GM21786 (cell line): Measurements from ENCODE around the gene ATP7B.

ENCODE experiments used
- ATAC-seq: cut with Tn5 transposase; IDR thresholded peaks from one replicate; pipeline ENCODE4 v1.9.1; 2021; ENCODE audit not compliant: unreplicated experiment

ATP7B gene

DNA sequence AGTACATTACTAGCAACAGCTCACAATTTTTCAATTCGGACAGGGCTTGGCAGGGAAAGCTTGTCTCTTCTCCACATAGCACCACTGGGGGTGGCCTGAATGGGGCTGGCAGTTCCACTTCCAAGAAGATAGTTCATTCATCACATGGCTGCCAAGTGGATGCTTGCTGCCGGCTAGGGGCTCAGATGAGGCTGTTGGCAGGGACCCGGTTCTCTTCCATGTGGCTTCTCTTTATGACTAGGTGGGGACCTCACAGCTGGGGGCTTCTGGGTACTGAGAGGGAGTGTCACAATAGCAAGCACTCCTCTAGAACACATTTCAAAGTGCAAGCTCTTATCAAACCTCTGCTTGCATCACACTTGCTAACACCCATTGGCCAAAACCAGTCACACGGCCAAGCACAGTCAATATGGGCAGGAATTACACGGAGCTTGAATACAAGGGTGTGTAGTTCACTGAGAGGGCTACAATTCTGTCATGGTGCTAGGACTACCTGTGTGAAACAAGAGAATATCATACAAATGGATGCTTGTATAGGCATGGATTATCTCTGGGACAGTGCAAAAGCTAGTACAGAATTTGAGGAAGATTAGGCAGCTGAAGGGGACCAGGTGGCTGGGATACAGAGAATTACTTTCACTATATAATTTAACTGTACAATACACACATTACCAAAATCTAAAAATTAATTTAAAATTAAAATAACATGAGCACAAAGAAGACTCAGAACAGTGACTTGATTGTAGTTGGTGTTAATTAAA is 32.3 kb downstream of the ATP7B start:
- no peak for ATAC-seq

DNA sequence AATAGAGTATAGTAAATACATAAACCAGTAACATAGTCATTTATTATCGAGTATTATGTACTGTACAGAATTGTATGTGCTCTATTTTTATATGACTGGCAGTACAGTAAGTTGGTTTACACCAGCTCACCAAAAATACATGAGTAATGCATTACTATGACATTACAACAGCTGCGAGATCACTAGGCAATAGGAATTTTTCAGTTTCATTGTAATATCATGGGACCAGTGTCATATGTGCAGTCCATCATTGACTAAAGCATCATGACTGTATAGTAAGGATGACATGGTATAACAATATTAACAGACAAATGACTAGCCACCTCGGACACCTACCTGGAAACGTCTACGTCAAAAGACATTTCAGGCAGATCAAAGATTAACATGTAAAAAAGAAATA is 33.6 kb downstream of the ATP7B start:
- ATAC-seq, result no peak

- no peak for ATAC-seq
Observed at GRCh38 chr13:51976890-51977289, 34.4 kb downstream of the ATP7B start.

DNA sequence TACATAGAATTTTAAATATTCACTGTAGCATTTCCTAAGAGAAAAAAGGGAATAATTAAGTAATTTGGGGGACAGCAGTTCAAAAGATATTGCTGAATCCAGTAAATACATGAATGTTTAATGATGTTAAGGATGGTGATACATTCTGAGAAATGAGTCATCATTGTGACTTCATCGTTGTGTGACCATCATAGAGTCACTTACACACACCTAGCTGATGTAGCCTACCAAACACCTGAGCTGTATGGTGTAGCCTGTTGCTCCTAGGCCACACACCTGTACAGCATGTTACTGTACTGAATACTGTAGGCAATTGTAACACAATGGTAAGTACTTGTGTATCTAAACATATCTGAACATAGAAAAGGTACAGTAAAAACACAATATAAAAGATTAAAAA is 34.8 kb downstream of the ATP7B start:
- ATAC-seq, result no peak

DNA sequence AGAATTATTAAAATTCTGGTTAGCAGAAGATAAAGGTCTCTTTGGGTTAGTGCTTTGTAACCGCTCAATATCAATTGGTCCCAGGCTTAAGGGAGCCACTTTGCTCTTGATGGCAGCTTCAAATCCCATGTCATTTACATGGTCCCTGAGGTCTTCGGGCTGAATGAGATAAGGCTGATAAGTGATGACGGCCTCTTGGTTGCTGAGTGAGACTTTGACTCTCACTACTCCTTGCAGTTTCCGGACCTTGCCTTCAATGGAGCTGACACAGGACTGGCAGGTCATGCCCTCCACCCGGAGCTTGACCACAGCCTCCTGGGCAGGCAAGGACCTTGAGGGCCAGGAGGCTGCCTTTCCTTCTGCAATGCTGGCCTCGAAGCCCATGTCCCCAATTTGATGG is 36.8 kb downstream of the ATP7B start:
- no peak for ATAC-seq

GRCh38 chr13:51971520-51972426 is 39.5 kb downstream of the ATP7B start:
- ATAC-seq, result no peak

DNA sequence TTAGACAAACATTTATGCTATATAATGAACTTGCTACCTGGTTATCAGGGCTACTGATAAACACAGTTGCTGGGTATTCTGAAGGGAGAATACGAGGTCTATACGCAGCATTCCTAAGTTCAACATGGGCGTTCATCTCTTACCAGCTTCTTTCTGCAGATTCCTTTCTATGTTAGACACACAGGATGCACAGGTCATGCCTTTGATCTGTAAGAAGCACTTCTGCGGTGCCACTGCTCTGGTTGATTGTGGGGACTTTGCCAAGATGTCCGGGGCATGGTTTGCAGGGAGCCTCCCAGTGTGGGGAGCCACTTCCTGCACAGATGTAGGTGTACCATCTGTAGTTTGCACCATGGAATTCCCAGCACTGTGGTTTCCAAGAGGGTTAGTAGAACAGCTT is 40.9 kb downstream of the ATP7B start:
- ATAC-seq, result no peak

- ATAC-seq, result no peak
Observed at GRCh38 chr13:51967482-51968446, 43.5 kb downstream of the ATP7B start.

- no peak for ATAC-seq
Observed at GRCh38 chr13:51966186-51966585, 45.1 kb downstream of the ATP7B start.

DNA sequence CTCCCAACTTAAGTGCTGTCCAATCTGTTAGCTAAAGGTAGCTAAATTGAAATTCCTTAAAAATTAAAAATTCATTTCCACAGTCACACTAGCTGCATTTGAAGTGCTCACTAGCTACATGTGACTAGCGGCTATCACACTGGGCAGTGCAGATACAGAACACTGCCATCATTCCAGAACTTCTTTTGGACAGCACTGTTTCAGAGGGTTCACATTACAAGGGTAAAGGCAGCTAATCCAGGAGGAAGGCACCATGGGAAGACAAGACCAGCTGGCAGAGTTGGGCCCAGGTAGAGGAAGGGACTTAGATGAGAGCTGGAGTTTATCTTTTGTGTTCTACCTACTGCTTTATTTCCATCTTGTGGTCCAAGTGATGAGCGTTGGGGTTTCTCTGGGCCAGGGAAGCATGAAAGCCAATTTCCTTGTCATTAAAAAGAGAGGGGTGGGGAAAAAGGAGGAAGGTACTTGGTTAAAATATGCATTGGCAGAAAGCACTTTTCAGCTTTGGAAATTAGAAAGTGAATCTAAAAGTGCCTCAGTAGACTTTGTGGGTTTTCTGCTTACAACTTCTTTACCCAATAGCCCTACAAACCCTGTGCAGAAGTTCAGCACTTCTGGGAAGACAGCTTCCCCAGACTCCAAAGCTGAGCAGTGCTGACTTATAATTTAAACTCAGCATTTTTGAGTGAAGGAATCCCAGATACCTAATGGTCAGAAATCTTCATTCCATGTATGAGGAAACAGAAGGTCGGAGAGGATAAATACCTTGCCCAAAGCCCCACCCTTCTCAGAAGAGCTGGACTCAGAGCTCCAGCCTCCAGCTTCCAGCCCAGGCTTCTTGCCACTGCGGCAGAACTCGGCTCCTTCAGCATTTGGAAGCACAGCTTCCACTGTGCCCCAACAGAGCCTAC is 49.5 kb downstream of the ATP7B start:
- ATAC-seq, result no peak

- no peak for ATAC-seq
Observed at GRCh38 chr13:51960766-51961165, 50.5 kb downstream of the ATP7B start.

GRCh38 chr13:51959773-51960172 is 51.5 kb downstream of the ATP7B start:
- peak; percentile 78 for ATAC-seq

DNA sequence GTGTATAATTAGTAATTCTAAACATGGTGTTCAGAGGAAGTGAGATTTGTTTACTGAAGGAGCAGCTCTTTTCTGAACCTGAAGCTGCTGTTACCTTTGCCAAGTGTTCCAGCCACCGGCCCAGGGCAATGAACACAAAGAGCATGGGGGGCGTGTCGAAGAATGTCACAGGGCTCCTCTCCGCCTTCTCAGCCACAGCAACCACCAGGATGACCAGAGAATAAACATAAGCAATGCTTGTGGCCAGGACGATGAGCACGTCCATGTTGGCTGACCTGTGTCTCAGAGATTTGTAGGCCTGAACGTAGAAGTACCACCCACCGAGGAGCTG is 53.1 kb downstream of the ATP7B start:
- ATAC-seq, result no peak

- no peak for ATAC-seq
Observed at GRCh38 chr13:51957377-51958216, 53.7 kb downstream of the ATP7B start.

DNA sequence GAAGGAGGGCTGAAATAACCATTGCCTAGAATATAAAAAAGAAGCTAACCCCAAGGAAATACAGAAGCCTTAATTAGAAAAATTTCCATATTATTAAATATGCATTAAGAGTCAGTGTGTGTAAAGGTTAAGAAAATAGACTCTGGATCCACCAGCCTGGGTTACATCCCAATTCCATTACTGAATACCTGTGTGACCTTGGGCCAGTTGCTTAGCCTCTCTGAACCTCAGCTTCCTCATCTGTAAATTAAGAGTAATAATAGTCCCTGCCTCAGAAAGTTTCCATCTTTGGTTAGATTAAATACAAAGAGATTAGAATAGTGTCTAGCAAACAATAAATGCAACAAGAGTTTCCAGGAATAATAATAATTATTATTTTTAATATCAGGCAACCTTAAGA is 54.5 kb downstream of the ATP7B start:
- ATAC-seq, result no peak

- no peak for ATAC-seq
Observed at GRCh38 chr13:51955816-51956603, 55.2 kb downstream of the ATP7B start.

- no peak for ATAC-seq
Observed at GRCh38 chr13:51955281-51955771, 55.9 kb downstream of the ATP7B start.
